Activated CD4-positive, alpha-beta T cell treated with anti-CD3 and anti-CD28 coated beads, Interleukin-10, Interleukin-2, amounts not matched to agents 100 ng/mL and 50 ng/mL, durations not matched to agents 16 hours and 8 hours (primary cell): ENCODE results near the gene GPATCH4.

Experiments used
- DNase-seq: peaks from one replicate; pipeline ENCODE4 v3.0.0-alpha.2; 2020

The GPATCH4 gene

DNA sequence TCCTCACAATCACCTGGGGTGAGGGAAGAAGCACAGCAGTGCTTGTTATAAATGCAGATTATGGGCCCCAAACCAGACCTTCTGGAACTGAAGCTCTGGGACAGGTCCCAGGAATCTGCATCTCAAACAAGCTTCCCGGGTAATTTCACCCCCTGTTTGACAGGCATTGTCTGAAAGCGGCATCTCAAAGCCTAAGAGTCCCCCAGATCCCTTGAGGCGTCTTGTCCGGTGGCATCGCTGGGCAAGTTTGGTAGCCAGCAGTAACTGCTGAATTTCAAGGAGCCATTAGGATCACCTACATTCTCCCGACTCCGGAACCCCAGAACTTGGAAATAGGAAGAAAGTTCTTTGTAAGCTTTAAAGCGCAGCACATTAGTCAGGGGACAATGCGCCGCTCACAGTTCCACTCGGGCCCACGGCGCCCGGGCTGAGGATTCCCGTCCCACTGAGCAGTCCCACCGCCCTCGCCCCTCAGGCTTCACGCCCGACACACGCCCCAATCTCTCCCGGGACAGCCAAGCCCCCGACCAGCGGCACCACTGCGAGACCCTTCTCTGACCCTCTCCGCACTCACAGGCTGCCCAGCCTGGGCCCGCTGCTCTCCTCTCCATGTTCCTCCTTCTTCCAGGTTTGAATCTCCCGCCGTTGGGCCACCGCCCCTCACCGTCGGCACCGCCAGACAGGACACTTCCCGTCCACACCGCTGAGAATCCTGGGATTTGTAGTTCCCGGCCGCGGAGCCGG is 29.2 kb downstream of the GPATCH4 start, which contains the start of gene IQGAP3:
IQGAP3 (minus strand) TSS at position 647 of the 744 bp plus-strand sequence; CDS start at position 611, 36 bp downstream.
- DNase-seq: peak; percentile 80

DNA sequence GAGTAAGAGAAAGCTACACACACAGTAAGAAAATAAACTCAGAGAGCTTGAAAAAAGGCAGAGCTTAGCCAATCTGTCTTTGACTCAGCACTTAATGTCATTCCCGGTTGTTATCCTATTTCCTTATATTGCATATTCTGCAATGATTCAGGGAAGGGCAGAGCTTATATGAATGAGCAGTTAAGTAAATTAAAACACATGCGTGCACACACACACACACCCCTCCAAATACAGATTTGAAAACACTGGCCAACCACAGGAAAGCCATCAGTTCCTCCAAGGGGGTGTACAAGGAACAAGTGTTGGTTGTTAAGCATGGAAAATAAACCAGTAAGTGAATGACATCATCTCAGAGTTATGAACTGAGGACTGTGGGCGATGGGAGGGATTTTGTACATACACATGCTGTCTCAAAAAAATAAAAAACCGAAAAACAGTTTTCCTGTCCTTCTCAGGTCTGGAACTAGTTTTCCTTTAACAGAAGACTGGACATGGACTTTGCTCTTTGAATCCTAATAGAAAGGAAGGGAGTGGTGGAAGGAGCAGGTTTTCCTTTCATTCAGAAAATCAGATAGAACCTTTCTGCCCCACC is 29.9 kb downstream of the GPATCH4 start:
- peak; percentile 30 for DNase-seq

- no peak for DNase-seq
These were observed 34.8 kb downstream of the GPATCH4 start for GRCh38 chr1:156566436-156566835.

DNA sequence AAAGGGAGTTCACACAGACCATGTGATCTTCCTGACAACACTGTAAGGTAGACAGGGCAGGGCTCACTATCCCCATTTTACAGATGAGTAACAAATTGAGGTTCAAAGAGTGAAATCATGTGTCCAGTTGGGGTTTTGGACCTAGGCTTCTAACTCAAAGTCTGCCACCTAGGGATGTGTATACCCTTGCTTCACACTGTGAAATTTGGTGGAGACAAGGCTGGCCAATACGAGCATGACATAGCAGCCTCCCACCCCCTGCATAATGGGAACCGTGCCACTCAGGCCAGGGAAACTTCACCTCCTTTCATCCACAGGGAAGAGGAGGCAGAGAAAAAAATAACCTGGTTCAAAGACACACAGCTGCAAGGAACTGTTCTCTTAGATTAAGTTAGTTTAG is 35.8 kb downstream of the GPATCH4 start:
- DNase-seq: no peak

GRCh38 chr1:156560585-156561163 is 40.6 kb downstream of the GPATCH4 start:
- DNase-seq: no peak

DNA sequence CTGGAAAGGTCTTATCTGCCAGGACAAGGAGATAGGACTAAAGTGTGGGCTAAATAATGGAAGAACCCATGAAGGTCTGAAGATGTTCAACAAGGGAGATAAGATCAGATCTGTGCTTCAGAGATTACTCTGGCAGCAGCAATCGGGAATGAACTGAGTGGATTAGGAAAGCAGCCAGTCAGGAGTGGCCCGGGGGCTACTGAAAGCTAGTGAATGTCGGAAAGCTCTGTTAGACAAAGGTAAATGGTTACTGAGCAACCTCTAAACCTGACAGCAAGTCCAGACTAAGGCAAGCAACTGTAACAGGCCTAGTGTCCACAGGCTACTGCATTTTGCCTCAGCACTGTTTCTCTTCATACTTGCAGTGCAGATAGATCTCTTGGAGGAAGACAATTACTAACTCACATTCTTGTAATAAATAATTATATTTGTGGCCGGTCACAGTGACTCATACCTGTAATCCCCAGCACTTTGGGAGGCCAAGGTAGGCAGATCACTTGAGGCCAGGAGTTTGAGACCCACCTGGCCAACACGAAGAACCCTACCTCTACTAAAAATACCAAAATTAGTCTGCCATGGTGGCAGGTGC is 41.4 kb downstream of the GPATCH4 start:
- no peak for DNase-seq

DNA sequence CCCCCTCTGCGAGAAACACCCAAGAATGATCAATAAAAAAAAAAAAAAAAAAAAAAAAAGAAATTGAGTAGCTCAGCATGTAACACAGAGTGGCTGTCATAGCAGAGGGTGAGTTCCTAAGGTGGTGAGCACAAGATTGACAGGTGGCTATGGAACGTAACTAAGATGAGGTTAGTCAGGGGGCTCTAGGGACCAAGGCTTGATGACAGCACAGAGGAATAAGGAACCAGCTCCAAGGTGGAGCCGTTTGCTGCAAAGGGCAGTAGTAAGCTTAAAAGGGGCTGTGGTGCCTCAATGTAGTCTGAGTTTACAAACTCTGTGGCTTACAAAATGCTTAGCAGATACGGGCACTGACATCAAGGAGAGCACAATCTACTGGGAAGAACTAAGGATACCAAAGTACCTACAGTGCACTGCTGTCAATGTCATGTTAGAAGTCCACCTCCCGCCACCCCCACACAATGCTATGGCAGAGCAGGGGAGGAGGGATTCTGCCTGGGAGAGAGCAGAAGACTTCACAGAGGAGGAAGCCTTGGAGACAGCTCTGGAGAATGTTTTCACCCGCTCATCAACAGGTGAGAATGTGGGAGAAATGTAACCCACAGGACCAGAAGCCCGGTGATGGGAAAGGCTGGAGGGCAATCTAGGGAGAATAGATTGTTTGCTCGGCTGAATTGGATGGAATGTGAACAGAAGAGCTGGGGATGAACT is 42.0 kb downstream of the GPATCH4 start:
- DNase-seq: no peak

DNA sequence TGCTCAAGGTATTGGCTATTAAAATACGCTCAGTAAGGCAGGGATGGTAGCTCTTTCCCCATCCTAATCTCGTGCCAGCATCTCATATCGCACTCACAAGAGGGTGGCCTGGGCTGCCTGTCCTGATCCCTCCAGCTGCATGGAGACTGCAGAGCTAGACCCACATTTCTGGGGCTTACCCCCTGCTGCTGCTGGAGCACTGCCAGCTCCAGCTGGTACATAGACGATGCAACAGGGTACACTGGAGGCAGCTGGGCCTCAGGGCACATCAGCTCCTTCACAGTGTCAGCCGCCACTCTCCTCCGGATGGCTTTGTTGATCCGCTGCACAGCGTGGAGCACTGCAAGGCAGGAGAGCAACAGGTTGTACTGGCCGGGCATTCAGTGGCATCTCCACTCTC is 44.9 kb downstream of the GPATCH4 start:
- no peak for DNase-seq

- no peak for DNase-seq
These were observed 45.6 kb downstream of the GPATCH4 start for GRCh38 chr1:156555715-156556114.

DNA sequence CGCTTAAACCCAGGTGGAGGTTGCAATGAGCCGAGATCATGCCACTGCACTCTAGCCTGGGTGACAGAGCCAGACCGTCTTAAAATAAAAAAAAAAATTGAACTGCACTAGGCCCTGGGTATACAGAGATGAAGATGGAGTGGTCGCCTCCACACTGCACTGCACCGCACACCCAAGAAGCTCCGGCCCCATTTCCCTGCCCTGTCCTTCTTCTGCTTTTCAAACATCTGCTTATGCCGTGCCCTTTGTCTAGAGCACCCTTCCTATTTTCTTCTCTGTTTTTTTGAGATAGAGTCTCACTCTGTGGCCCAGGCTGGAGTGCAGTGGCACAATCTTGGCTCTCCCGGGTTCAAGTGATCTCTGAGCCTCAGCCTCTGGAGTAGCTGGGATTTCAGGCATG is 46.3 kb downstream of the GPATCH4 start:
- DNase-seq: no peak

DNA sequence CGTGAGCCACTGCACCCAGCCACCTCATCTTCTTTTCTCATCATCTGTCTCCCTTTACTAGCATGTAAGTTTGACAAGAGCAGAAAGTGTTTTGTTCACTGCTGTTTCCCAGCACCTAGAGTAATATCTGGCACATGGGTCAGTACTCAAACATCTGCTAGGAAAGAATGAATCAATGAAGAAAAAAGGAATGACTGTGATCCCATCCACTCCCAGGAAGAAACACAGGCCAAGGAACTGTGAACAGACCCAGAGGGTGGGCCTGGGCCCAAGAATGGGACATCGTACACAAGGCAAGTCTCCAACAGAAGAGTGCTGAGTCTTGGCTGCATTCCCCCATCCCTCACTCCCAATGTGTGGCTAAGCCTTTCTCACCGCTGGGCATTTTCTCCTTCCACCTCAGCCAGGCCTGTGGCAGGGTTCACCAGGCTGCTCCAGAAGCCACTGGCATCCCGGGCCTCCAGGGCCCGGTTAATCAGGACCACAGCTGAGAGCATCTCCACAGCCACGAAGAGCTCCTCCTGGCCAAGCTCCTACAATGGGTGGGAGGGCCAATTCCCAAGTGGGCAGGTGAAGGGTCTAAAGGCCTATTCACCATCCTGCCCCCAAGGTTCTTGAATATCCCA is 47.3 kb downstream of the GPATCH4 start:
- DNase-seq: no peak

DNA sequence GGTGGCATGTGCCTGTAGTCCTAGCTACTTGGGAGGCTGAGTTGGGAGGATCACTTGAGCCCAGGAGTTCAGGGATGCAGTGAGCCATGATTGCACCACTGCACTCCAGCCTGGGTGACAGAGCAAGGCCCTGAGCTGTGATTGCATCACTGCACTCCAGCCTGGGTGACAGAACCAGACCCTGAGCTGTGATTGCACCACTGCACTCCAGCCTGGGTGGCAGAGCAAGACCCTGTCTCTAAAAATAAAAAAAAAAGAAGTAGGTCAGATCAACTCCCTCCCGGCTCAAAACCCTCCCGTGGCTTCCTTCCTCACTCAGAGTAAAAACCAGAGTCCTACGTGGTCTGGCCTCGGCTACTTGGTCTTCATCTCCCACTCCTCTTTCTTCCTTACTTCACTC is 48.3 kb downstream of the GPATCH4 start:
- peak; percentile 10 for DNase-seq

DNA sequence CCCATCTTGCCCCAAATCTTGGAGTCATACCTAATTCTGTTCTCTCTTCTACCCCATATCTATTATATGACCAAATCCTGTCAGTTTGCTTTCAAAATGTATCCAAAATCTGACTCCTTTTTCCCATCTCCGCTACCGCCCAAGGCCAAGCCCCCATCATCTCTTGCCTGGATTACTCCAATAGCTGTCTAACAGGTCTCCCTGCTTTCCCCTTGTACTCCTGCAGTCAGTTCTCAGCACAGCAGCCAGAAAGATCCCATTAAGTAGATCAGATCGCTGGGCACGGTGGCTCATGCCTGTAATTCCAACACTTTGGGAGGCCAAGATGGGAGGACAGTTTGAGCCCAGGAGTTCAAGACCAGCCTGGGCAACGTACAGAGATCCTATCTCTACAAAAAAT is 48.8 kb downstream of the GPATCH4 start:
- no peak for DNase-seq

DNA sequence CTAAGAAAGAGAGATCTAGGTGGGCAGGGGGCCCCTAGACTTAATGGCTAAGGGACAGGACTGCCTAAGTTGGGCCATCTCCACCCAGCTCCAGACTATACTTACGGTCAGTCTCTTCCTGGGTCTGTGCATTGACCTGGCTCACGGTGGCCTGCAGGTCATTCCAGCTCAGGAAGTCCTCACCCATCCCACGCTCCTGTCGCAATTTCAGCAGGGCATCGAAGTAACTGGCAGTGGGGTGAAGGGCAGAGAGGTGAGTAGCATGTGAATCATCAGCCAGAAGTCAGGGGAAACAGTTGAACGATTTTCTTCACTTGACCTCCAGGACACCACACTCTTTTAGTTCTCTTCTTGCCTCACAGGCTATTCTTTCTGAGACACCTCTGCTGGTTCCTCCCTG is 49.4 kb downstream of the GPATCH4 start:
- DNase-seq: no peak

- no peak for DNase-seq
These were observed 50.1 kb downstream of the GPATCH4 start for GRCh38 chr1:156551066-156551643.

DNA sequence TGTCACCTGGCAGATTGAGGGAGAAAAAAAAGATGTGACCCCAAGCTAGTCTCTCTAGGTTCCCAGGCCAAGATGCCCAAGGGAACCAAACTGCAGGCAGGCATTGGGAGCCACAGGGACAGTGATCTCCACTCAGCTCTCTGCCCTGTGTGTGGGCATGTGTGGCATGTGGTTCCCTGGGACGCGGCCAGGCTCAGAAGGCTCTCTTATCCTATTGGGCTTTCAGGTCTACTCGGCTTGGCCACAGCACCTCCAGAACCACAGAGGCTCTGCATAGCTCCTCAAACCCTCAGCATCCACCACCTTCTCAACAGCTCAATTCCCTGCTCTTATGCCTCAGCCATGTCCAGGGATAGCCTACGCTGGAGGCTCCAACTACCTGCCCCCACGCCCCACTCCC is 50.9 kb downstream of the GPATCH4 start:
- no peak for DNase-seq

GRCh38 chr1:156549831-156550230 is 51.4 kb downstream of the GPATCH4 start:
- no peak for DNase-seq

DNA sequence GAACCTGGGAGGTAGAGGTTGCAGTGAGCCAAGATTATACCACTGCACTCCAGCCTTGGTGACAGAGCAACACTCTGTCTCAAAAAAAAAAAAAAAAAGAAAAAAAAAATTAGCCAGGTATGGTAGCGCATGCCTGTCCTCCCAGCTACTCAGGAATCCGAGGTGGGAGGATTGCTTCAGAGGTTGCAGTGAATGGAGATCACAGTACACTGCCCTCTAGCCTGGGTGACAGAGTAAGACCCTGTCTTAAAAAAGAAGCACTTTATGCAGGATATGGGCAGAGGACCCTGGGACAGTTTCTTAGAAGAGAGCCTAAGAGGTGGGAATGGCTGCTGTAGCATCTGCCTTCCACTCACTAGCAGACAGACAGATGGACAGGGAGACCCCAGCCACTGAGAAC is 51.9 kb downstream of the GPATCH4 start:
- DNase-seq: no peak

- no peak for DNase-seq
These were observed 53.3 kb downstream of the GPATCH4 start for GRCh38 chr1:156547982-156548381.

GRCh38 chr1:156547434-156547833 is 53.8 kb downstream of the GPATCH4 start:
- no peak for DNase-seq

DNA sequence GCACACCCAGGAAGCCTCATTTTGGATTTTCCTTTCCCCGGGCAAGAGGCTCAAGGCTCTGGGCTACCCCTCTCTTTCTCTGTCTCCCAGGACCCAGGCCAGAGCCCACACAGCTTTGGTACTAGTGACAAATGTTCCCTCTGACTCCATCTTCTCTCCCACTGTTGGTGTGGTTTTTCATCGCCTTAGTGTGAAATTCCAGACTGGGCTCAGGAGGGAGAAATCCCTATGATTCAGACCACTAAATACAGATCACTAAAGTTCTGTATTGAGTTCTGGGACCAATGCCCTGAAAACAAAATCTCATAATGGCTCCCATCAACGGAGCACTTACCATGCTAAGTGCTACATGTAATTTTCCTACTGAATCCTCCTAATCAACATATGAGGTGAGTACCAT is 55.0 kb downstream of the GPATCH4 start:
- DNase-seq: no peak

DNA sequence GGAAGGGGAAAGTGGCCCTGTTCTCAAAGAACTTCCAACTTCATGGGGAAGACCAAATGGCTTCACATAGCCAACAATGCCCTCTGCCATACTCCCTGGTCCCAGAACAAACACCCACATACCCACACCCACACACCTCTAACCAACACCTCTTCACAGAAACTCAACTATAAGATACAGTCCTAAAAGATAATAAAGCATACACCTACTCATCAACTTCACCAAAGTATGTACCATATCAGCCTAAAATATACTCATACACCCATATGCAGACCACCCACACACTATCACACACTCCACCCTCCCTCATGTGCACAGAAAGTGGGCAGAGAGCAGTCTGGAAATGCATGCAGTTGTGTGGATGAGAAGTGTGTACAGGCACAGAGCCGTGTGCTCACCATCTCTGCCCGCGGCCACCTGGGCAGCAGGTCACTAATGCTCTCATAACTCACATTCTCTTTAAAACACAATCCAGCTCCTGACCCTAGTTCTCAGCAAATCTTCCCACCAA is 56.6 kb downstream of the GPATCH4 start:
- no peak for DNase-seq
